Left kidney (tissue), 2 donors: ENCODE results near the gene TNFAIP8. TPM values are rescaled to one million over a fixed set of nuclear protein-coding genes. Genes with fewer than 3 reads are reported as not detected.

ENCODE experiments used
- DNase-seq: peaks from one replicate; pipeline ENCODE4 v3.0.0-alpha.2; 2013
- polyA plus RNA-seq: library from polyadenylated mRNA; unstranded; fragments of 120-200 nt; gene quantifications from one replicate; pipeline ENCODE4 v1.2.1, GENCODE V29; 2013; ENCODE audit not compliant: insufficient read length

TNFAIP8 gene
- polyA plus RNA-seq, 1 donor: 25.5 TPM

- no peak for DNase-seq
These were observed 11.9 kb downstream of the TNFAIP8 start for GRCh38 chr5:119367502-119368237.

GRCh38 chr5:119368238-119368630 lies 12.4 kb downstream of the TNFAIP8 start:
- no peak for DNase-seq

DNA sequence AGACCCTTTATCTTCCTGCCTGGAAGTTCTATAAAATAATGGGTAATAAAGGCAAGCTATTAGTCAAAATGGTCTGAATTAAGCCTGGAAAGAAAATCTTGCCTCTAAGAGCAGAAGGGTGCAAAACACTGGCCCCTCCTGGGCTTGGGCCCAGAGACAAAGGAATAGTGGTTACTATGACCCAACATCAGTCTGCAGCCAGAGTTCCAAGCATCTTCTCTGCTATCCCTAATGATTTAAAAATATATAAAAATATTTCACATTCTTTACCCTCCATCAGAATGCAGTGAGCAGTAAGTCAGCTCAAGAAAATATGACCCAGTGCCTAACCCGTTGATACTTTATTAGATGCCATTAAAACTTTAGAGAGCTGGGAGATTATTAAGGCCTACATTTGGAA lies 14.7 kb downstream of the TNFAIP8 start:
- no peak for DNase-seq

- no peak for DNase-seq
These were observed 15.3 kb downstream of the TNFAIP8 start for GRCh38 chr5:119371146-119371545.

- no peak for DNase-seq
These were observed 17.6 kb downstream of the TNFAIP8 start for GRCh38 chr5:119373449-119373858.

DNA sequence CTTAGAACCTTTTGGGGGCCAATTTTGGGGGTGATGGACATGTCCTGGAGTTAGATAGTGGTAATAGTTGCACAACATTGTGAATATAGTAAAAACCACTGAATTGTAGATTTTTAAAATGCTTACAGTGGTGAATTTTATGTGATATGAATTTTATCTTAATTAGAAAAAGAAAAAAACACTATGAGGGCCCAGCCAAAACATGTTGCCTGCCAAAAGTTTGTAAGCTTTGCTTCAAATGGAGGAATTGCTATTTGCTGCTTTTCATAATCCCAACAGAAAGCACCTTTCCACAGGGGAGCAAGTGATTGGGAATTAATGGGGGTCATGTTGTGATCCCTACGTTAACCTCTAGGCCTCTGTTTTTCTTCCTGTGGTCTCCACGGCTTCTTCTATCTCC lies 19.1 kb downstream of the TNFAIP8 start:
- no peak for DNase-seq

GRCh38 chr5:119377066-119377465 lies 21.2 kb downstream of the TNFAIP8 start:
- DNase-seq: no peak

- no peak for DNase-seq
These were observed 22.4 kb downstream of the TNFAIP8 start for GRCh38 chr5:119378075-119378700.

GRCh38 chr5:119379096-119379495 lies 23.3 kb downstream of the TNFAIP8 start:
- DNase-seq: no peak

DNA sequence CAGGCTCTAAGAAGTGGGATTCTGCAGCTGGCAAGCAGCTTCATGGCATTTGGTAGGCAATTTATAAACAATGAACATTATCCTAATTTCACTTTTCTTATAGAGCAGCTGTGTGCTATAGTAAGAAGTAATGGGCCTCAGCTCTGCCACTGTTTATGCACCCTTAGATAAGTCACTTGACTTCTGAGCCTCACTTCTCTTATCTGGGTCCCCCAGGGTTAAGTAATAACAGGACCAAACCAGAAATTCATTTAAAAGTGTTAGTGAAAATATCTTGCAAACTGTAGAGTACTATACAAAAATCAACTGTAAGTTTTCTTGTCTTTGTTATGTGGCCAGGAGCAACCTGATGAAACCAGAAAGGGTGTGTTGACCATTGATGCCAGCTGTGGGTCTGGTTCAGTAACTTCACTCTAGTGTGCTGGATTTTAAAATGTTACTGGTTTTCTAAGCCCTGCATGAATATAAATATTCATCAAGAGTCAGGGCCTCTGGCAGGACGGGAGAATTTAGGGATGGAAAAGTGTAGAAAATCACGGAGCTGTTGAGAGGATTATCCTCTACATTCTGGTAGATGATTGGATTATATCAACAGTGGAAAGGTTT lies 24.2 kb downstream of the TNFAIP8 start:
- no peak for DNase-seq

GRCh38 chr5:119382169-119382568 lies 26.4 kb downstream of the TNFAIP8 start:
- DNase-seq: no peak

DNA sequence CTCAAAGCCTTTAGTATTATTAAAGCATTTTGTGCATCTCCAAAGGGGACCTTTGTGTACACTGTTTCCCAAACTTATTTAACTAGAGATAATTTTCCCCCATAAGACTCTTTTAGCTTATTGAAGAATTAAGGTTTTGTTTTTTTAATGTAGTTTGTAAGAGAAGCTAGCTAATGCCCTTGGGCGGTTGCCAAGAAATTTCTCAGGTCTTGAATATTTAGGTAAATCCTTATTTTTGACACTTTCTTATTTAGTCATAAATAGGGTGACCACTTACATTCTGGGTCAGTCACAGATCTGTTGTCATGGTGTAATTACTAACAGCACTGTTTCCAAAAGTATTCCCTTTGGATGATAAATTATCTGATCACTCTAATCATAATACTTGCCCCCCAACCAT lies 27.2 kb downstream of the TNFAIP8 start:
- no peak for DNase-seq

GRCh38 chr5:119385136-119385535 lies 29.3 kb downstream of the TNFAIP8 start:
- no peak for DNase-seq

DNA sequence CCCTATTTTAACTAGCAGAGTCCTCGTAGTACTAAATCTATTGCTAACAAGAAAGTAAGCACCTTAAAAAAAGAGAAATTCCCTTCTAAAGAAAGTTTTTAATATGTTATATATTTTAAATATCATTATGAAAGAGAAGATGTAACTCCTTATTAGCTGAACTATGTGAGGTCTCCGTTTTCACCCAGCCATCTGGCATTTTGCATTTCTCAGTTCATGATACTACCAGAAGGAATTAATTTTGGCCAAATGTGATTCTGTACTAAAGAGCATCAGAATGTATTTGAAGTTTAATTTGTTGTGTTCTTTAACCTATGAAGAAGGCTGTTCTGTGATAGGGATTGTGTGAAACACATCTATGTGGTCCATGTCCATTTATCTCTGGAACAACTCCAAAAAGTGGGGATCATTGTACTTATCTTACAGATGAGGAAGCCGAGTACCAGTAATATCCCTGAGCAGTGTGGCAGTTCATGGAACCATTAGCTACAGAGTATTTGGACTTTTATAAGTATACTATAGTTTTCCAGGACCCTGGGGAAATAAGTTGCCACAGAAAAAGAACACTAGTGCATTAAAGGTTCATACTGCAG lies 29.8 kb downstream of the TNFAIP8 start:
- no peak for DNase-seq

GRCh38 chr5:119386596-119387344 lies 31.0 kb downstream of the TNFAIP8 start:
- DNase-seq: no peak

- DNase-seq: no peak
These were observed 32.3 kb downstream of the TNFAIP8 start for GRCh38 chr5:119387945-119388618.

DNA sequence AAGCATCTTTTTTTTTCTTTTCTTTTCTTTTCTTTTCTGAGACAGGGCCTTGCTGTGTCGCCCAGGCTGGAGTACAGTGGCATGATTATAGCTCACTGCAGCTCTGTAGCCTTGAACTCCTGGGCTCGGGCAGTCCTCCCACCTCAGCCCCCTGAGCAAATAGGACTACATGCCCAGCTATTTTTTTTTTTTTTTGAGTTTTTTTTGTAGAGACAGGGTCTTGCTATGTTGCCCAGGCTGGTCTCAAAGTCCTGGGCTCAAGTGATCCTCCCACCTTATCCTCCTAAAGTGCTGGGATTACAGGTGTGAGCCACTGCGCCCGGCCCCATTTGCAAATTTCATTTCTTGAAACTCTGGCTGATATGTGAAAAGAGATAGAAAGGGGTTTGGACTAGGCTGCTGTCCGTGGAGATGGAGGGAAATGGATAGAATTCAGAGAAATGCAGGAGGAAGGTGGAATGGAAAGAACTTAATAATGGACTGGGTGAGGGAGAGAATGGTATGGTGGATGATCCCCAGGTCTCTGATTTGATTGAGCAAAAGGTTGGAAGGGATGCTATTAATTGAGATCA lies 32.9 kb downstream of the TNFAIP8 start:
- no peak for DNase-seq

DNA sequence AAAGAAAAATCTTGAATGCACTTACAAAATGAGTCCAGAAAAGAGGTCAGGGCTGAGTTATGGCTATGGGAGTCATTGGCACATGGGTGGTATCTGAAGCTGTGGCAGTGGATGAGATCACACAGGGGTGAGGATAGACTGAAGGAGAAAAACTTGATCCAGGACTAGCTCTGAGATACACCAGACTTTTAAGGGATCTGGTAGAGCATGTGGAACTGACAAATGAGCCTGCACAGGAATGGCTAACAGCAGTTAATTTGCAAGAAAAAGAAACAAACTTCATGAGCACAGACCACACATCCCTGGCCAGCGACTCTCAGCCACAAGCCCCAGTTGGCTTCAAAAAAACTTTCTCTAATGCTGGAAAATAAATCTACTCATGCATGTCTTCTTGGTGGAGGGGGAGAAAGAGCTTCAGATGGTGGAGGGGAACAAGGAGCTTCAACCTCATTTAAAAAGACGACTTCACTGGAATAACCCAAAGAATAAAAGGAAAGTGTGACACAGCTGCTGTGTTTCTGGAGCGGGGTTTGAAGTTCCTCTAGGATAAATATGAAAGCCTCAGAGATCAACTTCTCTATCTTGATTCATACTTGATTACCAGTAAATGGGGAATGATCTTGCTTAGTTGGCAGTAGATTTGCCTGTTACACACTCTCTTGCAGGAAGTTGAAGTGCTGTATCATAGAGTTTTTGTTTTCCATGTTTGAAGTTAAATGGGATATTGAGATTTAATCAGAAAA lies 33.6 kb downstream of the TNFAIP8 start:
- no peak for DNase-seq

DNA sequence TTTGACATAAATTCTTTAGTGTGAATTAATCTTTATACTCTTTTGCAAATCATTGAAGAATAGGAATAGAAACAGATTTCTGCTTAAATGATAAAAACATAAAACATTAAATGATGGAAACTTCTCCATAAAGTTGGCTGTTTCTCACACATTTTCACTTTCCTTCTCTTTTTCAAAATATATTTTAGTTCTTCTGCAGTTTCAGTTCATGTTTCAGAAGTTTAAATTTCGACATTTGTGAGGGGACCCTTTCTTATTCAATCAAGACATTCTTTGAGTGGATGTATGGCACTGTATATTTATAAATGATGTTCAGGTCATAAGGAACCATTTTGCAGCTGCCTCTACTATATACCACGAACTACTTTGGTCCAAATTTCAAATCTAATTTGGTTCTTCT lies 34.6 kb downstream of the TNFAIP8 start:
- DNase-seq: no peak

- no peak for DNase-seq
These were observed 37.4 kb downstream of the TNFAIP8 start for GRCh38 chr5:119393201-119393691.

- no peak for DNase-seq
These were observed 37.9 kb downstream of the TNFAIP8 start for GRCh38 chr5:119393746-119394145.
